GM08714 (cell line): Measurements from ENCODE around the gene CEP85L.

Source experiments
- H3K4me3 ChIP-seq: fragments of 200-500 bp; sonication (Bioruptor generic); 2 replicates; pipeline ENCODE4 v1.5.1; 2014; ENCODE audit warnings: mild to moderate bottlenecking, low read length, inconsistent platforms
- ZNF274 ChIP-seq: IDR thresholded peaks from 2 replicates; pipeline ENCODE4 v1.6.1; 2012; ENCODE audit warnings: mild to moderate bottlenecking, low read depth, low read length

CEP85L gene

DNA sequence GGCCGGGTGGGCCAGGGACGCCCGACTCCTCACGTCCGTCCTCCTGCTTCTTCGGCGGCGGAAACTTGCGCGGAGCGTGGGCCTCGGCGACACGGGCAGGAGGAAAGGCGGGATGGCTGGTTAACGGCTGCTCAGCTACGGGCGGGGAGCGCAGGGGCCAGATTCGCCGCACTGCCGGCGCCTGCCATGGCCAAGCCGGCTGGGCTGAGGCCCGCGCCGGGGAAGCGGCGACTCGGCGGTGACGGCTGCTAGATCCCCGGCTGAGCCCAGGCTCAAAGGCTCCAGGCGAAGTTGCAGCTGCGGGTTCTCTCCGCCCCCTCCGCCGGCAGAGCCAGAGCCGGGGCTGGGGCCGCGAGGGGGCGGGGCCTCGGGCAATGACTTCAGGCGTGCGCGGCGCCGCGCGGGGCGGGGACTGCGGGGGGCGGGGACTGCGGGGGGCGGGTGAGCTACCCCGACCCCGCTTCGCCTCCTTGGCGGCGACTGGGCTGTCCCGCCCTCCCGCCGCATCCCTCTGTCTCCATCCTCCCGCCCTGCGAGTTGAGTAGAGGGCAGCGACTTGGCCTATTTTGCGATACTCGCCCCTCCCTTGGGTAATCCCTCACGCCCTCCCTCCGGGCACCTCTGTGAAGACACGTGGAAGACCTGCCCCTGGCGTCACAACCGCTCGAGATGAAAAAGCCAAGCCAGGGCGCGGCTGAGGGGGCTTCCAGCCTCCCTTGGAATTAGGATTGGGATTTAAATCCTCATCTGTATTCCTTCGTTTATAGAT, at the start of gene CEP85L:
Gene CEP85L (minus strand): TSS at position 310 of the 769 bp plus-strand sequence. CDS start 322 bp downstream, outside the sequence.
- TF ChIP-seq ZNF274 = no peak
- peak within 1 kb of the TSS; percentile 95 for H3K4me3 ChIP-seq

DNA sequence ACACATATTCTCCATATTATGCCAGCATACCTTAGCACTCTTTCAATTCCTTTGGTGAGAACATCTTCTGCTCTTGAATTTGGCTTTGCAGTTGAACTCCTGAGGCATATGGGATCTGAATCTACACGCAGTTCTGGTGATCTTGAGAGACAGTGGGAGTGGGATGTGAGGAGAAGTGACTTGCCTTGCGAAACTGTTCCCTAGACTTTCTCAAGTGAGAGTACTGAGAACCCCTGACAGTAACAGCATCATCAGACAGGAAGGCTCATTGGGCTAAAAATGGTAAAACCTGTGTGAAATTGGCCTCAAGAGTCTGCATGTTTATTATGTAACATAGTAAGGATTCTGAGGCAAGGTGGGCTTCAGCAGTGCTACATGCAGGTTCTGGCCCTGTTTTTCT, 49.1 kb upstream of the CEP85L start:
- no peak overlapping the region for H3K4me3 ChIP-seq
- TF ChIP-seq ZNF274 = no peak

- H3K4me3 ChIP-seq = no peak overlapping the region
- no peak for TF ChIP-seq ZNF274
Measured at GRCh38 chr6:118697554-118697953, 46.2 kb upstream of the CEP85L start.

GRCh38 chr6:118696271-118696670, 44.9 kb upstream of the CEP85L start:
- no peak overlapping the region for H3K4me3 ChIP-seq
- no peak for TF ChIP-seq ZNF274

GRCh38 chr6:118693562-118693961, 42.2 kb upstream of the CEP85L start:
- TF ChIP-seq ZNF274 = no peak
- H3K4me3 ChIP-seq = no peak overlapping the region

DNA sequence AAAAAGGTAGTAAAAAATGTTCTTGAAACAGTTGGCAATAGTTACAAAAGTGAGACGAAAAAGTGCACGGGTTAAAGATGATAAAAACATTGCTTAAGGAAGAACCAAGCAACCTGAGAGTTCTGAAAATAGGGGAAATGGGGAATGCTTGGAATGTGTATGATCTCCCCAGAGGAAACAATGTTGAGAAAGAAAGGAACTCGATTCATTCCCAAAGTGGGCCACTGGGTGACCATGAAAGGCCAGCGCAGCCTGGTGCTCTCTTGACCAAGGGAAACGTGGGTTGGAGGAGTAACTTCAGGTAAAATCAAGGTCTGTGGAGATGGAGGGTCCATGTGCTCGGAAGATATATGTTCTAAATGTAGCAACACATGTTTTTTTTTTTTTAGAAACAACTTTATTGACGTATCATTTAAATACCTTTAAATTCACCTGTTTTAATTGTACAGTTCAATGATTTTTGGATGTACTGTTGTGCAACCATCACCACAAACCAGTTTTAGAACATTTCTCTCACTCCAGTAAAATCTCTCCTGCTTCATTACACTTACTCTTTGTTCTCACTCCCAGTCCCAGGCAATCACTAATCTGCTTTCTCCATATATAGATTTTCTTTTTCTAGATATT, 34.5 kb upstream of the CEP85L start:
- TF ChIP-seq ZNF274 = no peak

DNA sequence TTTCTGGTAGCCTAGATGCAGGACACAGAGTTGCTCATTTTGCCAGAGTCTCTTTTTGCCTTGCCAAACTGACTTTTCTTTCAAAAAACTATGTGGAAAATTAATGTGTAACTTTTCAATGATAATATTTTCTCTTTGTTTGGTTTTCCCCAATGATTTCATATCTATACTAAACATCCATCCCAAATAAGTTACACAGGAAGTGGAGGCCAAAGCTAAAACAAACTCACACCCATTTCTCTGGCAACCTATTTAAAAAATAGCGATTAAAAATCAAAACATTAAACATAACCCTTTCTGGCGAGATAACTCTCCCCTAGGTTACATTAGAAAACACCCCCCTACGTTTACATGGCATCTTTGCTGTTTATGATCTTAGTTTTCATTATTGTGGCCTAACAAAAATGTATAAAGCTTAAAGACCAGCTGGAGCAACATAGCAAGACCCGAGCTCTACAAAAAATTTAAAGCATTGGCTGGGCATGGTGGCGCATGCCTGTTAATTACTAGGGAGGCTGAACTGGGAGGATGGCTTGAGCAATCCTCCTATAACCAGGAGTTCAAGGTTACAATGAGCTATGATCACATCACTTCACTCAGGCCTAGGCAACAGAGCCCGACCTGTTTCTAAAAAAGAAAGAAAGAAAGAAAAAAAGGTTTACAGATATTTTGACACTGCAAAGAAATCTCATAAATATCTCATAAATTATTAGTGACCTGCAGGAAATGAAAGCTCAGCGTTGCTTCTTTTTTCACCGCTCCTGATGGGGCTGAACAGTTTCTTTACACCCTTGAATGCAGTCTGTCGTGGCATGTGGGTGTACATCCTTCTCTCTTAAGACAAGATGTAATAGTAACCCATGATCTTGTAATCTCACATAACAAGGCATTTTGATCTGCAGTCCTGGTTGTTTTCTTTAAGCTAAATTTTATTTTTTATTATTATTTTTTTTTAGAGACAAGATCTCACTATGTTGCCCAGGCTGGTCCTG, 32.8 kb upstream of the CEP85L start:
- TF ChIP-seq ZNF274 = no peak
- H3K4me3 ChIP-seq = no peak overlapping the region

More for the DNA sequence above, 34.5 kb upstream of the CEP85L start:
- no peak overlapping the region for H3K4me3 ChIP-seq

DNA sequence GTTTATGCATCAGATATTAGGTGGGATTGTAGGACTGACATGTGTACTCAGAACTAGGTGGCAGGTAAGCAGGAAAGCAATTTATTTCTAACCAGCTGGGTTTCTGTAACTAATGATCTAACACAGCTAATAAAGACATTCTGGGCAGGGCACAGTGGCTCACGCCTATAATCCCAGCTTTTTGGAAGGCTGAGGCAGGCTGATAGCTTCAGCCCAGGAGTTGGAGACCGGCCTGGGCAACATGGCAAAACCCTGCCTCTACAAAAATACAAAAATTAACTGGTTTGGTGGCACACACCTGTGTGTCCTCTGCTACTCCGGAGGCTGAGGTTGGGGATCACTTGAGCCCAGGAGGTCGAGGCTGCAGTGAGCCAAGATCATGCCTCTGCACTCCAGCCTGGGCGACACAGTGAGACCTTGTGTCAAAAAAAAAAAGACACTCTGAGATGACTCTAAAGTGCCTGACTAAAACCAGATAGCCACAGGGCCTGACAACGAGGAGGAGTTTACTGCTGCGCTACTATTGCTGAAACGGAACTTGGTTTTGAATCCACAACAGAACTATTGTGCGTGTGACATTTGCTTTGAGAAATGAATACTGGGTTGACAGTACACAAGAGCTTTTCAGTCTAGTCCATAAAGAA, 29.2 kb upstream of the CEP85L start:
- no peak for TF ChIP-seq ZNF274
- H3K4me3 ChIP-seq = no peak overlapping the region

DNA sequence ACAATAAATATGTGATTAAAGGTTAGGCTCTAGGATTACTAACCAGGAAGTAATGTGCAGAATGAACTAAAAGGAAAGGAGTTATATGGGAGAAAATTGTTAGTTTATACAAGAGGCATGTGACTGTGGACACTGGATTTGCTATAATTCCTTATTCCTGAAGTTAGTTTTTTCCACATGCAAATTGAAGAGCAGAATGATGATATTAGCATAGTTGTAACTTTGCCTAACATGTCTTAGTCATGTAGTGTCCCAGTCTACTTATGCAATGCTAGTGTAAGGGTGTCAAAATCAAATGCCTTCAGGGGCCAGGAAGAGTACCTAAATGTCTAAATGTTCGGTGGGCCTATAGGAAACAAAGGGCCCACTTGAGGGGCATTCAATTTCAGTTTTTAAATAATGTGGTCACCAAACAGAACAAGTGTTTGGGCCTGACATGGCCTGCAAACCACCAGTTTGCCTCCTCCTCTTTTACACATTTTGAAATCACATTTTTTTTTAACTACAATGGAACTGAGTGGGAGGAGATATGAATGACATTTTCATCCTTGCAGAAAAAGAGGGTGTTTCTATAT, 28.0 kb upstream of the CEP85L start:
- TF ChIP-seq ZNF274 = no peak
- no peak overlapping the region for H3K4me3 ChIP-seq

- no peak overlapping the region for H3K4me3 ChIP-seq
Measured at GRCh38 chr6:118678866-118679265, 27.5 kb upstream of the CEP85L start.

DNA sequence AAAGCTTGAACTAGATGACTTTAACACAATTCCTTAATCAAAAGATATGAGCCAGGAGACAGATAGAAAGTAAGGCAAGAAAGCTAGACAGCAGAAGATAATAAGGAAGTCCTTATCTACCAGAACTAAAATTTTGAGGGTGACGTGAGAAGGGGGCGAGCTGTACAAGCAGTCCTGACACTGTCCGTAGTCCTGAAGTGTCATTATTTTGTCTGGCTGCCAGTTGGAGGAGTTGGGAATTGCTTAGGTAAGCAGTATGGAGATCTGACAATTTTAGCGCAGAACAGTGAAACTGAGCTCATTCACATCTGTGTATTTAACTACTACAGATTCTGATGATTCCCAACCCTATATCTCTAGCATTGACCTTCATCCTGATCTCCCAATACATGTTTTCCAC, 25.8 kb upstream of the CEP85L start:
- H3K4me3 ChIP-seq = no peak overlapping the region
- TF ChIP-seq ZNF274 = no peak

More at GRCh38 chr6:118678866-118679265, 27.5 kb upstream of the CEP85L start:
- TF ChIP-seq ZNF274 = no peak

DNA sequence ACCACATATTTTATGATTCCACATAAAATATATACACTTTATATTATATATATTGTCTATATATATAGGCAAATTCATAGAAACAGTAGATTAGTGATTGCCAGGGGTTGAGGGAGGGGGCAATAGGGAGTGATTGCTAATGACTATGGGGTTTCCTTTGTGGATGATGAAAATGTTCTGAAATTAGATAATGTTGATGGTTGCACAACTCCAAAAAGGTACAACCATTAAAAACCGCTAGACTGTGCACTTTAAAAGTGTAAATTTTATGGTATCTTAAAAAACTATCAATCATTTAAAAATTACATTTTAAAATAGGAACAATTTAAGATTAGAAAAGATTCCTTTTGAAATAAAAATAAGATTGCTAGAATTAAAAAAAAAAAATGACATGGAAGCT, 23.8 kb upstream of the CEP85L start:
- TF ChIP-seq ZNF274 = no peak
- no peak overlapping the region for H3K4me3 ChIP-seq

DNA sequence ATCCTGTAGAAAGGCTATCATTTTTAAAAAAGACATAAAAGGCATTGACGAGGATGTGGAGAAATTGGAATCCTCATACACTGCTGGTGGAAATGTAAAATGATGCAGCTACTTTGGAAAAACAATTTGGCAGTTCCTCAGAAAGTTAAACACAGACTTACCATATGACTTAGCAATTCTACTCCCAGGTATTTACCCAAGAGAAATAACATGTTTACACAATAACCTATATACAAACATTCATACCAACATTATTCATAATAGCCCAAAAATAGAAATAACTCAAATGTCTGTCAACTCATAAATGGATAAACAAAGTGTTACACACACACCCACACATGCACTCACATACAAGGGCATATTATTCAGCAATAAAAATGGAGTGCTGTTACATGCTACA, 23.4 kb upstream of the CEP85L start:
- H3K4me3 ChIP-seq = no peak overlapping the region
- TF ChIP-seq ZNF274 = no peak

DNA sequence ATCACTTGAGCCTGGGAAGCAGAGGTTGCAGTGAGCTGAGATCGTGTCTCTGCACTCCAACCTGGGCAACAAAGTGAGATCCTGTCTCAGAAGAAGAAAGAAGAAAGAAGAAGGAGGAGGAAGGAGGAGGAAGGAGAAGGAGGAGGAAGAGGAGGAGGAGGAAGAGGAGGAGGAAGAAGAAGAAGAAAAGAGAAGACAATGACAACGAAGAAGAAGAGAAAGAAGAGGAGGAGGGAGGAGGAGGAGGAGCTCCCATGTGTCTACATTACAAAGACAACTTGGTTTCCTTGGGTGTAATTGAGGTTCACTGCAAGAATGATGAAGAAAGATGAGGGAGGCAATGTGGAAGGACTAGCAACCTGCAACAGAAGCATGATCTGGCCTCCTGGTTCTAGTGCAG, 21.3 kb upstream of the CEP85L start:
- H3K4me3 ChIP-seq = no peak overlapping the region

More for the DNA sequence above, 21.3 kb upstream of the CEP85L start:
- no peak for TF ChIP-seq ZNF274
